Glutamatergic neuron (in vitro differentiated cells): ENCODE data around the gene PROCA1. TPM values are rescaled to one million over a fixed set of nuclear protein-coding genes. Genes with fewer than 3 reads are reported as not detected.
A peak's percentile ranks its signal among the peaks of the same experiment; 100 is the strongest.
"Not testable (repeated sequence)": the region's sequence is repeated elsewhere in the genome, so short reads cannot be mapped to it uniquely, and the experiment has no call there.

Source experiments
- DNase-seq: peaks from one replicate; pipeline ENCODE4 v3.0.0; 2022
- H3K27ac Mint-ChIP-seq: one replicate; pipeline ENCODE4 v1.8.0; 2020; ENCODE audit warnings: mild to moderate bottlenecking, mixed read lengths, inconsistent platforms; ENCODE audit not compliant: unreplicated experiment
- H3K27me3 Mint-ChIP-seq: one replicate; pipeline ENCODE4 v1.8.0; 2020; ENCODE audit warnings: mild to moderate bottlenecking, moderate library complexity, mixed read lengths, inconsistent platforms; ENCODE audit not compliant: unreplicated experiment
- H3K36me3 Mint-ChIP-seq: one replicate; pipeline ENCODE4 v1.8.0; 2020; ENCODE audit warnings: mild to moderate bottlenecking, mixed read lengths, inconsistent platforms; ENCODE audit not compliant: unreplicated experiment
- H3K4me1 Mint-ChIP-seq: one replicate; pipeline ENCODE4 v1.8.0; 2020; ENCODE audit warnings: mild to moderate bottlenecking, low read depth, mixed read lengths, inconsistent platforms; ENCODE audit not compliant: unreplicated experiment
- H3K4me3 Mint-ChIP-seq: one replicate; pipeline ENCODE4 v1.8.0; 2020; ENCODE audit warnings: mild to moderate bottlenecking, mixed read lengths, inconsistent platforms; ENCODE audit not compliant: unreplicated experiment
- H3K9me3 Mint-ChIP-seq: one replicate; pipeline ENCODE4 v1.8.0; 2020; ENCODE audit warnings: mild to moderate bottlenecking, moderate library complexity, mixed read lengths, inconsistent platforms; ENCODE audit not compliant: unreplicated experiment
- total RNA-seq: library from RNA; stranded (reverse); fragmentation: NEBNext Ultra II Directional; extraction: Animal tissue kit (Norgen Biotek cat#: 25700); gene quantifications from one replicate; pipeline ENCODE4 v1.2.1, GENCODE V29; 2021; ENCODE audit not compliant: unreplicated experiment
- TF ChIP-seq, protein P1 (sequence below): fragments of 200-600 bp; sonication (generic); IDR thresholded peaks from one replicate; pipeline ENCODE4 v1.5.0; 2021; ENCODE audit not compliant: partially characterized antibody, unreplicated experiment

PROCA1 gene
- total RNA-seq, 1 donor from 2014 or later, result 36.5 TPM

- Mint-ChIP-seq H3K4me1 (peaks cover 23% of the 10 kb centered on the region), H3K4me3 (peak overlapping the region; percentile 99), H3K27ac (no peak overlapping the region), H3K27me3 (peaks cover 3% of the 10 kb centered on the region), H3K9me3 (peaks cover 4% of the 10 kb centered on the region), H3K36me3 (peaks cover 14% of the 10 kb centered on the region)
- TF ChIP-seq, protein P1, sequence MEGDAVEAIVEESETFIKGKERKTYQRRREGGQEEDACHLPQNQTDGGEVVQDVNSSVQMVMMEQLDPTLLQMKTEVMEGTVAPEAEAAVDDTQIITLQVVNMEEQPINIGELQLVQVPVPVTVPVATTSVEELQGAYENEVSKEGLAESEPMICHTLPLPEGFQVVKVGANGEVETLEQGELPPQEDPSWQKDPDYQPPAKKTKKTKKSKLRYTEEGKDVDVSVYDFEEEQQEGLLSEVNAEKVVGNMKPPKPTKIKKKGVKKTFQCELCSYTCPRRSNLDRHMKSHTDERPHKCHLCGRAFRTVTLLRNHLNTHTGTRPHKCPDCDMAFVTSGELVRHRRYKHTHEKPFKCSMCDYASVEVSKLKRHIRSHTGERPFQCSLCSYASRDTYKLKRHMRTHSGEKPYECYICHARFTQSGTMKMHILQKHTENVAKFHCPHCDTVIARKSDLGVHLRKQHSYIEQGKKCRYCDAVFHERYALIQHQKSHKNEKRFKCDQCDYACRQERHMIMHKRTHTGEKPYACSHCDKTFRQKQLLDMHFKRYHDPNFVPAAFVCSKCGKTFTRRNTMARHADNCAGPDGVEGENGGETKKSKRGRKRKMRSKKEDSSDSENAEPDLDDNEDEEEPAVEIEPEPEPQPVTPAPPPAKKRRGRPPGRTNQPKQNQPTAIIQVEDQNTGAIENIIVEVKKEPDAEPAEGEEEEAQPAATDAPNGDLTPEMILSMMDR, result no peak
- no peak for DNase-seq
Measured at GRCh38 chr17:28663723-28664122, 48.0 kb downstream of the PROCA1 start.

DNA sequence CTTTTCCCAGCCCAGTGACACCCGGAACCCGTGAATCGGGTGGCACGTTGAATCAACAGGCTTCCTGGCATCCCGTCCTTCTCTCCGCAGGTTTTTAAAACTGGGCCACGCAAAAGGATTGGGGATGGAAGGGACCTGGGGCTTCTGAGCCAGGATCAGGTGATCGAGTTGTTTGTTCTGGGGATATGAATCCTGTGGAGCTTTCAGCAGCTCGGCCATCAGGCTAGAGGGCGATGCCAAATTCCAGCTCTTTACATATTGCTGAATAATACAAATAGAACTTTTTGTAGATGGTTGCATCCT lies 49.2 kb downstream of the PROCA1 start:
- H3K4me1 Mint-ChIP-seq, result peaks cover 11% of the 10 kb centered on the region
- TF ChIP-seq, protein P1, result no peak
- peak overlapping the region; percentile 99 for H3K4me3 Mint-ChIP-seq
- peak overlapping the region; percentile 96 for H3K27ac Mint-ChIP-seq
- peaks cover 3% of the 10 kb centered on the region for H3K27me3 Mint-ChIP-seq
- H3K9me3 Mint-ChIP-seq, result peaks cover 6% of the 10 kb centered on the region
- peaks cover 21% of the 10 kb centered on the region for H3K36me3 Mint-ChIP-seq
- DNase-seq, result no peak

DNA sequence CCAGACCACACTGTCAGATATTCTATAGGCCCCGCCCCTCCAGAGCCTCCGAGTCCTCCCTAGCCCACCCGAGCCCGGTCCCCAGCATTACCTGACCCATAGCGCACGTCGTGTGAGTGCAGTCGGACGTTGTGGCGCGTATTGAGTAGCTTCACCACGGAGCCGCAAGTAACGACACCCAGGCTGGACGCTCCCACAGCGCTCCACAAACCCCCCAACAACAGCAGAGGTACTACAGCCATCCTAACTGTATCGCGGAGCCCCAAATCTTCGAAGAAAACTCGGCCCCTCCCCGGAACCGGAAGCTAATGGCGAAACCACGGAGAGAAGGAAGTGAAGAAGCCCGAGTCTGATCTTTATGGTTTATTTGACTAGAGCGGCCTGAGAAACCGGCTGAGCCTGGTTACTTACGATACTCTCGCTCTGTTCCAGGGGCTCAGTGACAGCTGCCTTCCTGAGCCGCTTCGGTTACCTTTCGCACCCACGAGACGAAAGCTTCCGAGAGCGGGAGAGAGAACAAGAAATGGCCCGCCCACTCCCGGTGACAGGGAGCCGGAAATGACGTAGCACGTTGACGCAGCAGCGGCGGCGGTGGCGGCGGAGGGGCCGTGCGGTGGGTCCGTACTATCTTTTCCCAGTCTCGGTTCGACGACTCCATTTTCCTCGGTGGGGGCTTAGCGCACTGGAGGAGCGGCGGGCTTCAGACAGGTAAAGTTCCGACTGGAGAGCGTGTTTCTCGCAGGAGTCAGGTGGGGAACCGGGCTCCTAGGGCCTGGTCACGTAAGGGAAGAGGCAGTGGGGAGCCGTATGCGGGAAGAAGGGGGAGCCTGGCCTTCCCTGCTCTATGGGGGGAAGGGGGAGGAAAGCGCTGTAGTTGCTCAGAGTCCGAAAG lies 49.8 kb downstream of the PROCA1 start, which contains the start of the genes SDF2 and SUPT6H:
TSS of gene SDF2 (minus strand) at position 272 of the 892 bp plus-strand sequence. CDS start at position 242, 30 bp downstream.
TSS of gene SUPT6H (plus strand) at position 571 of the 892 bp plus-strand sequence. CDS start 11,197 bp downstream, outside the sequence.
- Mint-ChIP-seq H3K9me3 (peaks cover 6% of the 10 kb centered on the region), H3K36me3 (peaks cover 21% of the 10 kb centered on the region), H3K4me1 (peaks cover 10% of the 10 kb centered on the region), H3K27ac (peak within 1 kb of the TSS; percentile 96), H3K4me3 (peak within 1 kb of the TSS; percentile 99), H3K27me3 (peaks cover 3% of the 10 kb centered on the region)
- TF ChIP-seq, protein P1, result no peak
- DNase-seq, result peak; percentile 93

GRCh38 chr17:28659497-28659881 lies 52.2 kb downstream of the PROCA1 start:
- not testable (repeated sequence) for H3K9me3 Mint-ChIP-seq, DNase-seq, H3K27me3 Mint-ChIP-seq, H3K27ac Mint-ChIP-seq
- Mint-ChIP-seq H3K36me3 (peaks cover 21% of the 10 kb centered on the region), H3K4me3 (peak overlapping the region; percentile 99), H3K4me1 (peaks cover 10% of the 10 kb centered on the region)

GRCh38 chr17:28658766-28659496 lies 52.8 kb downstream of the PROCA1 start:
- H3K27ac Mint-ChIP-seq, H3K4me3 Mint-ChIP-seq, DNase-seq, H3K9me3 Mint-ChIP-seq, H3K4me1 Mint-ChIP-seq, H3K27me3 Mint-ChIP-seq: not testable (repeated sequence)
- peaks cover 21% of the 10 kb centered on the region for H3K36me3 Mint-ChIP-seq

DNA sequence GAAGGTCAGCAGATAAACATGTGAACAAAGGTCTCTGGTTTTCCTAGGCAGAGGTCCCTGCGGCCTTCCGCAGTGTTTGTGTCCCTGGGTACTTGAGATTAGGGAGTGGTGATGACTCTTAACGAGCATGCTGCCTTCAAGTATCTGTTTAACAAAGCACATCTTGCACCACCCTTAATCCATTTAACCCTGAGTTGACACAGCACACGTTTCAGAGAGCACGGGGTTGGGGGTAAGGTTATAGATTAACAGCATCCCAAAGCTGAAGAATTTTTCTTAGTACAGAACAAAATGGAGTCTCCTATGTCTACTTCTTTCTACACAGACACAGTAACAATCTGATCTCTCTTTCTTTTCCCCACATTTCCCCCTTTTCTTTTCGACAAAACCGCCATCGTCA lies 53.3 kb downstream of the PROCA1 start:
- peaks cover 21% of the 10 kb centered on the region for H3K36me3 Mint-ChIP-seq
- H3K9me3 Mint-ChIP-seq, H3K4me1 Mint-ChIP-seq, H3K27ac Mint-ChIP-seq, H3K27me3 Mint-ChIP-seq, DNase-seq, H3K4me3 Mint-ChIP-seq: not testable (repeated sequence)
